Gastrocnemius medialis (tissue), 4 donors: ENCODE measurements around the gene PLD1. TPM values are rescaled to one million over a fixed set of nuclear protein-coding genes. Genes with fewer than 3 reads are reported as not detected.

ENCODE experiments used
- ATAC-seq, 2 donors: fragments of 150-250 bp; one replicate each; pipeline ENCODE4 v1.9.1; 2016
- DNase-seq, 2 donors: peaks; one replicate each; pipeline ENCODE4 v3.0.0-alpha.2; 2019
- H3K27ac ChIP-seq, 4 donors: fragments of 200-600 bp; sonication (generic); 1 replicate in 1 of 4; 2 replicates in 3 of 4; pipeline ENCODE4 v1.5.1; 2016 to 2018; ENCODE audit warnings: mild to moderate bottlenecking in 2 of 4, moderate library complexity in 1 of 4
- H3K27me3 ChIP-seq, 3 donors: fragments of 200-600 bp; sonication (generic) in 2 of 3; 1 replicate in 1 of 3; 2 replicates in 2 of 3; pipeline versions ENCODE4 v1.5.1 to v1.6.0; 2016 to 2019; ENCODE audit warnings: mild to moderate bottlenecking in 1 of 3, moderate library complexity in 1 of 3
- H3K36me3 ChIP-seq, 2 donors: fragments of 200-600 bp; sonication (generic) in 1 of 2; one replicate each; pipeline ENCODE4 v1.5.1; 2017 to 2018
- H3K4me1 ChIP-seq, 2 donors: fragments of 200-600 bp; sonication (generic) in 1 of 2; one replicate each; pipeline ENCODE4 v1.5.1; 2016 to 2017; ENCODE audit warnings: mild to moderate bottlenecking in 2 of 2
- H3K4me3 ChIP-seq, 4 donors: fragments of 200-600 bp; sonication (generic) in 3 of 4; 1 replicate in 1 of 4; 2 replicates in 3 of 4; pipeline ENCODE4 v1.5.1; 2016 to 2019; ENCODE audit warnings: mild to moderate bottlenecking in 2 of 4
- H3K9me3 ChIP-seq, 3 donors: fragments of 200-600 bp; sonication (generic) in 2 of 3; 1 replicate in 1 of 3; 2 replicates in 2 of 3; pipeline ENCODE4 v1.5.1; 2016 to 2019
- CTCF ChIP-seq, 5 experiments: fragments of 450-650 bp in 3 of 5; fragments of 200-600 bp in 2 of 5; sonication (generic) in 2 of 5; IDR thresholded peaks in 4 of 5; conservative IDR thresholded peaks in 1 of 5; 1 replicate in 4 of 5; 2 replicates in 1 of 5; pipeline ENCODE4 v1.5.1; 2016 to 2019; ENCODE audit warnings: antibody characterized with exemption in 5 of 5, mild to moderate bottlenecking in 3 of 5, moderate library complexity in 3 of 5
- POLR2A ChIP-seq, 2 donors: fragments of 450-650 bp; IDR thresholded peaks; one replicate each; pipeline ENCODE4 v1.6.1; 2017; ENCODE audit warnings: antibody characterized with exemption in 2 of 2, mild to moderate bottlenecking in 2 of 2, moderate library complexity in 2 of 2
- in situ Hi-C, 4 donors: fragments of 200-750 bp; cut with MboI; loops; one replicate each; pipeline versions ENCODE4 v1.15.0 to v1.8.0; 2017; ENCODE audit warnings: low sequenced_read_pairs in 4 of 4
- intact Hi-C: fragments of 100-400 bp; cut with DNase I; formaldehyde crosslinking; loops from one replicate; pipeline ENCODE4 v1.15.1; 2023; ENCODE audit warnings: low total_unique reads
- total RNA-seq, 4 donors: library from RNA; depleted of rRNA; stranded (reverse); fragments of >200 nt; gene quantifications; one replicate each; pipeline versions ENCODE4 v1.1.0 to v1.2.3, GENCODE V29; 2016

PLD1 gene
- total RNA-seq, 4 donors from 2014 or later: 1.9 to 5.6 (median 4.6) TPM

GRCh38 chr3:171614318-171614921 is 195.9 kb downstream of the PLD1 start:
- no peak for DNase-seq
- in situ Hi-C loops (no loop called here), intact Hi-C loops (loop anchor here (1.0 kb wide), 1 partner anchor 220 kb away; no protein-coding TSS in a partner anchor)
- no peaks in the 10 kb centered on the region for H3K36me3 ChIP-seq
- ATAC-seq: no peak
- H3K27me3 ChIP-seq: no peaks in the 10 kb centered on the region
- H3K4me1 ChIP-seq: no peaks in the 10 kb centered on the region
- H3K9me3 ChIP-seq: no peaks in the 10 kb centered on the region
- no peak for TF ChIP-seq POLR2A (IDR thresholded peaks at IDR 0.05)
- peak in 3 of 5 experiments; percentile 32 to 51 (median 36) for TF ChIP-seq CTCF (IDR thresholded peaks at IDR 0.05 in 4 of 5, conservative IDR thresholded peaks at IDR 0.05 in 1 of 5)
- no peak overlapping the region for H3K4me3 ChIP-seq
- no peak overlapping the region for H3K27ac ChIP-seq

GRCh38 chr3:171607452-171607851 is 202.8 kb downstream of the PLD1 start:
- H3K36me3 ChIP-seq: no peaks in the 10 kb centered on the region
- H3K27me3 ChIP-seq: no peaks in the 10 kb centered on the region
- intact Hi-C loops (no loop called here), in situ Hi-C loops (no loop called here)
- TF ChIP-seq CTCF (IDR thresholded peaks at IDR 0.05 in 4 of 5, conservative IDR thresholded peaks at IDR 0.05 in 1 of 5) (no peak), POLR2A (IDR thresholded peaks at IDR 0.05) (no peak)
- no peaks in the 10 kb centered on the region for H3K4me1 ChIP-seq
- no peak overlapping the region for H3K27ac ChIP-seq
- no peak overlapping the region for H3K4me3 ChIP-seq
- ATAC-seq (no peak), DNase-seq (no peak)
- H3K9me3 ChIP-seq: no peaks in the 10 kb centered on the region

- no peak for DNase-seq
- TF ChIP-seq POLR2A (IDR thresholded peaks at IDR 0.05): no peak
- no peak for TF ChIP-seq CTCF (IDR thresholded peaks at IDR 0.05 in 4 of 5, conservative IDR thresholded peaks at IDR 0.05 in 1 of 5)
- intact Hi-C loops: no loop called here
- Histone ChIP-seq H3K4me1 (no peaks in the 10 kb centered on the region), H3K27ac (no peak overlapping the region), H3K36me3 (no peaks in the 10 kb centered on the region), H3K27me3 (no peaks in the 10 kb centered on the region), H3K4me3 (no peak overlapping the region), H3K9me3 (no peaks in the 10 kb centered on the region)
- no peak for ATAC-seq
- in situ Hi-C loops: no loop called here
These were observed 204.0 kb downstream of the PLD1 start for GRCh38 chr3:171606151-171606751.

- Histone ChIP-seq H3K4me3 (no peak overlapping the region), H3K27me3 (no peaks in the 10 kb centered on the region), H3K9me3 (no peaks in the 10 kb centered on the region), H3K27ac (no peak overlapping the region), H3K4me1 (no peaks in the 10 kb centered on the region), H3K36me3 (no peaks in the 10 kb centered on the region)
- no peak for TF ChIP-seq POLR2A (IDR thresholded peaks at IDR 0.05)
- TF ChIP-seq CTCF (IDR thresholded peaks at IDR 0.05 in 4 of 5, conservative IDR thresholded peaks at IDR 0.05 in 1 of 5): no peak
- no peak for ATAC-seq
- intact Hi-C loops: no loop called here
- no peak for DNase-seq
- in situ Hi-C loops: no loop called here
These were observed 205.9 kb downstream of the PLD1 start for GRCh38 chr3:171604370-171604769.
